B cell (primary cell): ENCODE data around the gene ADAMTS12.
"Not testable (repeated sequence)": the region's sequence is repeated elsewhere in the genome, so short reads cannot be mapped to it uniquely, and the experiment has no call there.

Experiments
- EZH2 ChIP-seq: IDR thresholded peaks from 2 replicates; pipeline ENCODE4 v1.6.1; 2012; ENCODE audit warnings: borderline replicate concordance, low read depth, mild to moderate bottlenecking, moderate library complexity, low read length; ENCODE audit not compliant: insufficient read depth, poor library complexity, severe bottlenecking
- TF ChIP-seq, protein P1 (sequence below): fragments of 200-600 bp; IDR thresholded peaks from one replicate; pipeline ENCODE4 v1.8.0; 2022; ENCODE audit warnings: antibody characterized with exemption, mild to moderate bottlenecking

DNA sequence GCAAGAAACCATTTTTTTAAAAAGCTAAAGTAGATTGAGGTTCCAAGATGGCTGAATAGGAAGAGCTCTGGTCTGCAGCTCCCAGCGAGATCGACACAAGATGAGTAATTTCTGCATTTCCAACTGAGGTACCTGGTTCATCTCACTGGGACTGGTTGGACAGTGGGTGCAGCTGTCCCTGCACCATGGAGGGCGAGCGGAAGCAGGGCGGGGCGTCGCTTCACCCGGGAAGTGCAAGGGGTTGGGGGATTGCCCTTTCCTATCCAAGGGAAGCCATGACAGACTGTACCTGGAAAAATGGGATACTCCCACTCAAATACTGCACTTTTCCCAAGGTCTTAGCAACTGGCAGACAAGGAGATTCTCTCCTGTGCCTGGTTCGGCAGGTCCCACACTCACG lies 352.0 kb downstream of the ADAMTS12 start:
- TF ChIP-seq, protein P1, sequence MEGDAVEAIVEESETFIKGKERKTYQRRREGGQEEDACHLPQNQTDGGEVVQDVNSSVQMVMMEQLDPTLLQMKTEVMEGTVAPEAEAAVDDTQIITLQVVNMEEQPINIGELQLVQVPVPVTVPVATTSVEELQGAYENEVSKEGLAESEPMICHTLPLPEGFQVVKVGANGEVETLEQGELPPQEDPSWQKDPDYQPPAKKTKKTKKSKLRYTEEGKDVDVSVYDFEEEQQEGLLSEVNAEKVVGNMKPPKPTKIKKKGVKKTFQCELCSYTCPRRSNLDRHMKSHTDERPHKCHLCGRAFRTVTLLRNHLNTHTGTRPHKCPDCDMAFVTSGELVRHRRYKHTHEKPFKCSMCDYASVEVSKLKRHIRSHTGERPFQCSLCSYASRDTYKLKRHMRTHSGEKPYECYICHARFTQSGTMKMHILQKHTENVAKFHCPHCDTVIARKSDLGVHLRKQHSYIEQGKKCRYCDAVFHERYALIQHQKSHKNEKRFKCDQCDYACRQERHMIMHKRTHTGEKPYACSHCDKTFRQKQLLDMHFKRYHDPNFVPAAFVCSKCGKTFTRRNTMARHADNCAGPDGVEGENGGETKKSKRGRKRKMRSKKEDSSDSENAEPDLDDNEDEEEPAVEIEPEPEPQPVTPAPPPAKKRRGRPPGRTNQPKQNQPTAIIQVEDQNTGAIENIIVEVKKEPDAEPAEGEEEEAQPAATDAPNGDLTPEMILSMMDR = not testable (repeated sequence)
- TF ChIP-seq EZH2 = not testable (repeated sequence)
